NB4 (cell line): Measurements from ENCODE around the gene MCEE.

Experiments used
- DNase-seq: peaks from one replicate; pipeline ENCODE4 v3.0.0; 2010; ENCODE audit warnings: low read depth
- H3K4me3 ChIP-seq: one replicate; pipeline ENCODE4 v1.5.1; 2011; ENCODE audit warnings: mild to moderate bottlenecking, low read depth, low read length, moderate library complexity
- MYC ChIP-seq: IDR thresholded peaks from 2 replicates; pipeline ENCODE4 v1.6.1; 2011; ENCODE audit warnings: low read depth, low read length
- POLR2A ChIP-seq: IDR thresholded peaks from 2 replicates; pipeline ENCODE4 v1.6.1; 2011; ENCODE audit warnings: mild to moderate bottlenecking; ENCODE audit not compliant: insufficient read length; ENCODE audit errors: extremely low read depth
- TF ChIP-seq, protein P1 (sequence below): IDR thresholded peaks from 2 replicates; pipeline ENCODE4 v1.6.1; 2011; ENCODE audit warnings: low read depth, low read length
- TF ChIP-seq, protein P2 (sequence below): IDR thresholded peaks from one replicate; pipeline ENCODE4 v1.5.1; 2012; ENCODE audit warnings: low read depth, low read length

Gene MCEE

DNA sequence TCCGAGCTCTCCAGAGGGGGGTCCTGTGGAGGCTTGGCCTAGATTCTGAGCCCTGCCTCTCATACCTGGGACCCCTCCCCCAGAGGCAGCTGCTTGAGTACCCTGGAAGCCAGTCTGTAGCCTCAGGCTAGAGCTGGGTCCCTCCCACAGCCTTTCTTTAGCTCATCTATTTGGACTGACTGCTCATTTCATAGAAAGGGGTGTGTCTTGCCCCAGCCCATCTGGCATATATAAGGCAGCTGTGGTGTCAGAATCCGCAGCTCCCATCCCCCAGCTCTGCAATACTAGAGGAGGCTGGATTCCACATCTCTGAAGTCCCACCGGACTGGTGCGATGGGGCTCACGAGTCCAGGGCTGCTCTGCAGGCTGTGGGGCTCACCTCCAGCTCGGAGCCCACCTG, 26.5 kb upstream of the MCEE start:
- TF ChIP-seq, protein P1, sequence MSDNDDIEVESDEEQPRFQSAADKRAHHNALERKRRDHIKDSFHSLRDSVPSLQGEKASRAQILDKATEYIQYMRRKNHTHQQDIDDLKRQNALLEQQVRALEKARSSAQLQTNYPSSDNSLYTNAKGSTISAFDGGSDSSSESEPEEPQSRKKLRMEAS, result no peak
- TF ChIP-seq MYC (no peak), POLR2A (no peak)
- TF ChIP-seq, protein P2, sequence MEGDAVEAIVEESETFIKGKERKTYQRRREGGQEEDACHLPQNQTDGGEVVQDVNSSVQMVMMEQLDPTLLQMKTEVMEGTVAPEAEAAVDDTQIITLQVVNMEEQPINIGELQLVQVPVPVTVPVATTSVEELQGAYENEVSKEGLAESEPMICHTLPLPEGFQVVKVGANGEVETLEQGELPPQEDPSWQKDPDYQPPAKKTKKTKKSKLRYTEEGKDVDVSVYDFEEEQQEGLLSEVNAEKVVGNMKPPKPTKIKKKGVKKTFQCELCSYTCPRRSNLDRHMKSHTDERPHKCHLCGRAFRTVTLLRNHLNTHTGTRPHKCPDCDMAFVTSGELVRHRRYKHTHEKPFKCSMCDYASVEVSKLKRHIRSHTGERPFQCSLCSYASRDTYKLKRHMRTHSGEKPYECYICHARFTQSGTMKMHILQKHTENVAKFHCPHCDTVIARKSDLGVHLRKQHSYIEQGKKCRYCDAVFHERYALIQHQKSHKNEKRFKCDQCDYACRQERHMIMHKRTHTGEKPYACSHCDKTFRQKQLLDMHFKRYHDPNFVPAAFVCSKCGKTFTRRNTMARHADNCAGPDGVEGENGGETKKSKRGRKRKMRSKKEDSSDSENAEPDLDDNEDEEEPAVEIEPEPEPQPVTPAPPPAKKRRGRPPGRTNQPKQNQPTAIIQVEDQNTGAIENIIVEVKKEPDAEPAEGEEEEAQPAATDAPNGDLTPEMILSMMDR, result no peak
- peak; percentile 40 for DNase-seq
- no peak overlapping the region for H3K4me3 ChIP-seq

DNA sequence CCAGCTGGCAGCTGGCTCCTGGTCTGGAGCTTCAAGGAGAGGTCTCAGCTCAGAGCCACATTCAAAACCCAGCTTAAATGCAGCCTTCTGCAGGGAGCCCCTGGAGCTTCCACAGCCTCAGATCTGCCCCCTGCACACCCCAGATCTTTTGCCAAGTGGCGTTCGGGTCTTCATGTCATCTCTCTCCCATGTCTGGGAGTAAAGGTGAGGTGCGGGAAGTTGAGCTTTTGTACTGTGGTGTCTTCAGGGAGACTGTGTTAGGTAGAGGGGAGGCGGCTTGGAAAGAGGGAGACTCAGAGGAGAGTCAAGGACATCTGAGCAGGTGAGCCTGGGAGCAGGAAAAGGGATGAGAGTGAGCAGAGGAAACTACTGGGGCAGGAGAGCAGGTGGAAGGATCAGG, 25.8 kb upstream of the MCEE start:
- H3K4me3 ChIP-seq, result no peak overlapping the region
- DNase-seq, result no peak
- TF ChIP-seq, protein P1, result no peak
- TF ChIP-seq, protein P2, result no peak
- TF ChIP-seq MYC (no peak), POLR2A (no peak)

DNA sequence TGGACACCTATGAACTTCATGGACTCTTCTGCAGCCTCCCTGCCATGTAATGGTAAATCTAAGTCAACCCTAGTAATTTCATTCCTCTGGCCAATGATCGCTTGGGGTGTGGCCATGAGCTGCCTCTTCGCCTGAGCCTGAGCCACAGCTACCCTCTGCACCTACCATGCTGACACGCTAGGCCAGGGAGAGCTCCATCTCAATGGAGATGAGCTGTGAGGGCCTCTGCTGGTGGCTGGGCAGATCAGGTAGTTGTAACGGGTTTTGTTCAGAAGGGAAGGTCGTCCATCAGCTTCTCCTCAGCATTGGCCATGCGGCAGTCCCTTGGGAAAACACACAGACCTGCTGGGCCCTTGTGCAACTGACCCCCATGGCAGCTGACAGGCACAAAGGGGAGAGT, 24.8 kb upstream of the MCEE start:
- DNase-seq, result peak; percentile 79
- TF ChIP-seq, protein P2, result peak; percentile 69
- TF ChIP-seq, protein P1, result no peak
- no peak overlapping the region for H3K4me3 ChIP-seq

DNA sequence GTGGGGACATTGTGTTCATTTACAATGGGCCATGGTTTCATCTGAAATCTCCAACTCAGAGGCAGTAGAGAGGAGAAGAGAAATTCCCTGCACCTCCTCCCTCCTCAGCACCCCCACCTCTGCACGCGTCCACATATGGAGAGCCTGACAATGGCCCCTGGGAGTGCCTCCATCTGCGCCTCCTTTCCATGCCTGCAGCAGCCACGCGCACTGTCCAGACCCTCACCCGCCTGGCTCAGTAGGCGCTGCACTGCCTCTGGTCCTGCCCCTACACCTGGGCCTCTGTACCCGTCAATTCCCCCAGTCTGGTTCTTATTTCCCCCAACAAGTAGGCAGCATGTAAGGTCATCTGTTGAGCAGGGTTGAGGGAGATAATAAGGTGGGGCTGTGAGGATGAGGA, 24.2 kb upstream of the MCEE start:
- H3K4me3 ChIP-seq, result no peak overlapping the region
- no peak for DNase-seq
- TF ChIP-seq, protein P1, result no peak
- TF ChIP-seq POLR2A, result no peak
- TF ChIP-seq MYC, result no peak
- TF ChIP-seq, protein P2, result no peak

DNA sequence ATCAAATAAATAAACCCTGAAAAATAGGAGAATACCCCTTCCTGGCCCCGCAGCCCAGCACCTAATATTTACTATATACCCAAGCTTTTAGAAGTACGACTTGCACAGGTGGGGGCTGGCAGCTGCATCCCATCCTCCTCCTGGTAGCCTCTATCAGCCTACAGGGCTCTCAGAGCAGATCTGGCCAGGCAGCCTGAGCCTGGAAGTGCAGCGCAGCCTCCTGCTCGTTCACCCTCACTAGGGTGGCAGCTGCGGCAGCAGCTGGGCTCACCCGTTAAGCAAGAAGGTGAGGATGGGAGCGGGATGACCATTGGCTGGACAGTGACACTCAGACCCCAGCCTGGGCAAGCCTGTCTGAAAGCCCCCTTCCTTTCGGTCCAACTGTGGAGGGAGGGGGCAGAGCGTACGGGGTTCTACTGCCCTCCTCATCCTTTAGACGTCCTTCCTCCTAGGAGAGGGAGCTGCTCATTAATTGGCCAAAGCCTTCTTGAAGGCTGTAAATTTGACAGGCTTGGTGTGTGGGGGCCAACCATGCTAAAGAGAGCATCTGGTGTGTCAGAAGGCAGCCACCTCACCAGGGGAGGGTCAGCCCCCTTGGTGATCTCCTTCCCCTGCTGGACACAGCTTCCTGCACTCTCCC, 23.7 kb upstream of the MCEE start:
- DNase-seq, result no peak
- TF ChIP-seq, protein P1, result no peak
- TF ChIP-seq, protein P2, result no peak
- no peak for TF ChIP-seq POLR2A
- TF ChIP-seq MYC, result no peak

DNA sequence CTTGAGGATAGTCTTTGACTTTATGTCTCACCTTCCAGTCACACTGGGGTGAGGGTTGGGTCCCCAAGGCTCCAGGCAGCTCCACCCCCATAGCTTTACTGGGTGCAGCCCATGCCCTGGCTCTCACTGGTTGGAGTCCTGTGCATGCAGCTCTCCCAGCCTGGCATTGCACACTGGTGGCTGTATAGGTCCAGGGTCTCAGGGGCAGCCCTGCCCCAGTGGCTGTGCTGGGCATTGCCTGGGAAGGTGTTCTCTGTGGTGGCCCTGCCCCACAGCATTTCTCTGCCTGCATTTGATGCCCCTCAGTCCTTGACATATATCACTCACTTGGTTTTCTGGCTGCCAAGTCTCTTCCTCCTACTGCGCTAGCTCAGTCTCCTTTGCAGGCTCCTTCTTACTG, 21.6 kb upstream of the MCEE start:
- no peak overlapping the region for H3K4me3 ChIP-seq
- TF ChIP-seq, protein P2, result no peak
- DNase-seq, result no peak

More for the DNA sequence above, 23.7 kb upstream of the MCEE start:
- no peak overlapping the region for H3K4me3 ChIP-seq
